ENCODE results near the gene LIPA.

GRCh38 chr10:89221919-89222318, 29.7 kb downstream of the LIPA start:
- TF ChIP-seq CTCF (IDR thresholded peaks at IDR 0.05): no peak
- TF ChIP-seq POLR2A (IDR thresholded peaks at IDR 0.05): no peak
